Chondrocyte (in vitro differentiated cells): Measurements from ENCODE around the gene DHX57. TPM values are rescaled to one million over a fixed set of nuclear protein-coding genes. Genes with fewer than 3 reads are reported as not detected.

Experiments used
- DNase-seq: peaks from one replicate; pipeline ENCODE4 v3.0.0; 2021; ENCODE audit warnings: mixed read lengths, low spot score
- H3K27ac Mint-ChIP-seq: one replicate; pipeline ENCODE4 v1.8.0; 2021; ENCODE audit warnings: mild to moderate bottlenecking, moderate library complexity, mixed read lengths; ENCODE audit not compliant: unreplicated experiment
- H3K27me3 Mint-ChIP-seq: 2 replicates; pipeline ENCODE4 v1.8.0; 2021; ENCODE audit warnings: low read depth, mixed read lengths
- H3K36me3 Mint-ChIP-seq: 2 replicates; pipeline ENCODE4 v1.8.0; 2021; ENCODE audit warnings: low read depth, mixed read lengths
- H3K4me1 Mint-ChIP-seq: 2 replicates; pipeline ENCODE4 v1.8.0; 2021; ENCODE audit warnings: low read depth, mild to moderate bottlenecking, mixed read lengths
- H3K4me3 Mint-ChIP-seq: one replicate; pipeline ENCODE4 v1.8.0; 2021; ENCODE audit warnings: mild to moderate bottlenecking, moderate library complexity, mixed read lengths; ENCODE audit not compliant: unreplicated experiment
- H3K9me3 Mint-ChIP-seq: 2 replicates; pipeline ENCODE4 v1.8.0; 2021; ENCODE audit warnings: low read depth, mixed read lengths
- CTCF ChIP-seq: fragments of 200-600 bp; sonication (generic); IDR thresholded peaks from 2 replicates; pipeline ENCODE4 v1.5.0; 2021; ENCODE audit warnings: antibody characterized with exemption, mild to moderate bottlenecking, moderate library complexity
- total RNA-seq: library from RNA; stranded (reverse); gene quantifications from 3 replicates; pipeline ENCODE4 v1.2.1, GENCODE V29; 2021

Gene DHX57
- total RNA-seq, 1 donor from 2014 or later: 18.2 TPM

- no peak for DNase-seq
- Mint-ChIP-seq H3K9me3 (no peaks in the 10 kb centered on the region), H3K27ac (peak overlapping the region; percentile 8), H3K4me3 (no peak overlapping the region), H3K4me1 (peaks cover 14% of the 10 kb centered on the region), H3K27me3 (no peaks in the 10 kb centered on the region), H3K36me3 (peaks cover 26% of the 10 kb centered on the region)
- TF ChIP-seq CTCF: no peak
Observed at GRCh38 chr2:38823386-38823785, 52.3 kb downstream of the DHX57 start.

GRCh38 chr2:38818565-38818964 lies 57.2 kb downstream of the DHX57 start:
- Mint-ChIP-seq H3K36me3 (peaks cover 35% of the 10 kb centered on the region), H3K9me3 (no peaks in the 10 kb centered on the region), H3K4me1 (peaks cover 4% of the 10 kb centered on the region), H3K4me3 (no peak overlapping the region), H3K27me3 (no peaks in the 10 kb centered on the region), H3K27ac (no peak overlapping the region)
- DNase-seq: no peak
- TF ChIP-seq CTCF: no peak

DNA sequence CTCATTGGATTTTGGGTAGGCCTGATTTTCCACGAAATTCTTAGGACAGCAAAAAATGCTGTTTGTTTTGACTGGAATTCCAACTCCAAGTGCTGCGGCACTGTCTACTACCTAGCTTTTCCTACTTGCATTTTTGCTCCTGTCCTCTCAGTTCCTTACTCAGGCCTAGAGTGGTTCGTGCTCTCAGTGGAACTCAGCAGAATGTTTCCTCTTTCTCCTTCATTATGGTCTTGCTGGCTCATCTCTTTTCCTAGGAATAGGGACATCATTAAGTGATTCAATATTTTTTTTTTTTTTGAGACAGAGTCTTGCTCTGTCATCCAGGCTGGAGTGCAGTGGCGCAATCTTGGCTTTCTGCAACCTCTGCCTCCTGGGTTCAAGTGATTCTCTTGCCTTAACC lies 59.8 kb downstream of the DHX57 start:
- no peaks in the 10 kb centered on the region for H3K27me3 Mint-ChIP-seq
- no peaks in the 10 kb centered on the region for H3K9me3 Mint-ChIP-seq
- no peak for DNase-seq
- no peak overlapping the region for H3K27ac Mint-ChIP-seq
- no peak for TF ChIP-seq CTCF
- H3K4me1 Mint-ChIP-seq: no peaks in the 10 kb centered on the region
- H3K4me3 Mint-ChIP-seq: no peak overlapping the region
- H3K36me3 Mint-ChIP-seq: peaks cover 32% of the 10 kb centered on the region

DNA sequence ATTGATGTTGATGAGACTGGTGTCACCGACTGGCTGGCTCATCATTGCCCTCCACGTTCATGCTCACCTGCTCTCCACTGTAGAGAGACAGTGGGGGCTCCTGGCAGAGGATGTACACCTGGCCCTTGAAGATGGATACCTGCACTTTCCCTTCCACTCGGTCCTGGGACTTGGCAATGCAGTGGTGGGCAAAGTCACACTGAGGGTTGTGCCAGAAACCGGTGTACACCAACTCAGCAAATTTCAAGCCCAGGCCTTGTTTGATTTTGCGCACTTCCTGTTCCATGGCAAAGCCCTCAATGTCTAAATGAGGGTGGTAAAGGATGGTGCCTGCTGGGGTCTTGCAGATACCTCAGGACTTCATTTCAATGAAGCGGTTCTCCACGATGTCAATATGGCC lies 65.2 kb downstream of the DHX57 start:
- DNase-seq: no peak
- no peak overlapping the region for H3K4me3 Mint-ChIP-seq
- H3K27me3 Mint-ChIP-seq: no peaks in the 10 kb centered on the region
- no peaks in the 10 kb centered on the region for H3K4me1 Mint-ChIP-seq
- no peak for TF ChIP-seq CTCF
- peaks cover 20% of the 10 kb centered on the region for H3K36me3 Mint-ChIP-seq
- H3K27ac Mint-ChIP-seq: no peak overlapping the region
- no peaks in the 10 kb centered on the region for H3K9me3 Mint-ChIP-seq

DNA sequence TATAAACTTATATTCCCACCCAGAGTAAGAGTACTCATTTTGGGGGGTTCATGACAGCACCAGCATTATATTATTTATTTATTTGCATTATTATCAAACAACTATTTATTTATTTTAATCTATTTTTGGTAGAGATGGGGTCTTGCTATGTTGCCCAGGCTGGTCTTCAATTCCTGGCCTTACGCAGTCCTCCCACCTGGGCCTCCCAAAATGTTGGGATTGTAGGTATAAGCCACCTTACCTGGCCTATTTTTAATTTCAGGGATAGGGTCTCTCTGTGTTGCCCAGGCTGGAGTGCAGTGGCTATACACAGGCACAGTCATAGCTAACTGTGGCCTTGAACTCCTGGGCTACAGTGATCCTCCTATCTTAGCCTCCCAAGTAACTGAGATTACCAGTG lies 67.1 kb downstream of the DHX57 start:
- no peak for TF ChIP-seq CTCF
- Mint-ChIP-seq H3K27me3 (no peaks in the 10 kb centered on the region), H3K4me3 (no peak overlapping the region)

More for the DNA sequence above, 67.1 kb downstream of the DHX57 start:
- DNase-seq: no peak
- H3K9me3 Mint-ChIP-seq: no peaks in the 10 kb centered on the region
- H3K4me1 Mint-ChIP-seq: no peaks in the 10 kb centered on the region
- H3K27ac Mint-ChIP-seq: no peak overlapping the region
- H3K36me3 Mint-ChIP-seq: peaks cover 16% of the 10 kb centered on the region
